OCI-LY3 (cell line): ENCODE measurements around the gene PAEP.

ENCODE experiments used
- CTCF ChIP-seq: fragments of 200-600, 300-600 bp; sonication (generic); IDR thresholded peaks from 2 replicates; pipeline ENCODE4 v1.5.1; 2014; ENCODE audit warnings: antibody characterized with exemption, low read length, low read depth
- EZH2phosphoT487 ChIP-seq: fragments of 200-600 bp; shearing (Covaris generic); IDR thresholded peaks from 2 replicates; pipeline ENCODE4 v1.6.1; 2018; ENCODE audit warnings: antibody characterized with exemption, mixed run types, low read depth

DNA sequence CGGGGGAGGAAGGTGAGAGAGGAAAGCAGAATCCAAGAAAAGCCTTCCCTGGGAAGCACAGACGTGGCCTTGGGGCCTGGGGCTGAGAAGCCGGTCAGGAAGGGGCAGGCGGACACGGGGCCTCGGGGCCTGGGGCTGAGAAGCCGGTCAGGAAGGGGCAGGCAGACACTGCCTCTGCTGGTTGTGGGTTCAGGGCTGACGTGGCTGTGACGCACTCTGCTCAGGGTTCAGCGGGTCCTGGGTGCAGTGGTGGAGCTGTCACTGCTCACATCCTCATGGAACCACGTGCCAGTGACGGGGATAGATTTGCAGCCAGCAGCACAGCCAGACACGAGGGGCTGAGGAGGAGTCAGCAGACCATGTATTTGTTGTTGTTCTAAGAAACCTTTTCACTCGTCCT lies 12.8 kb downstream of the PAEP start:
- no peak for TF ChIP-seq CTCF
- TF ChIP-seq EZH2phosphoT487: no peak
